HL-60 (cell line): ENCODE data around the gene PCSK4.

Experiments used
- DNase-seq, 2 experiments: peaks; one replicate each; pipeline ENCODE4 v3.0.0-alpha.2; 2010 to 2020; ENCODE audit warnings: low read depth in 1 of 2, low spot score in 1 of 2
- H3K27ac ChIP-seq: fragments of 250-450 bp; sonication (Bioruptor Pico); replicated peaks from 2 replicates; pipeline ENCODE4 v1.5.1; 2020; ENCODE audit warnings: mild to moderate bottlenecking, moderate library complexity
- H3K27me3 ChIP-seq: fragments of 250-450 bp; sonication (Bioruptor Pico); 2 replicates; pipeline ENCODE4 v1.5.1; 2021; ENCODE audit warnings: mild to moderate bottlenecking, moderate library complexity; ENCODE audit not compliant: insufficient read depth, poor library complexity, severe bottlenecking
- H3K4me3 ChIP-seq: replicated peaks from 2 replicates; pipeline ENCODE4 v1.5.1; 2011; ENCODE audit warnings: mild to moderate bottlenecking, control low read depth, low read length; ENCODE audit not compliant: insufficient read depth
- CTCF ChIP-seq: IDR thresholded peaks from one replicate; pipeline ENCODE4 v1.5.1; 2011; ENCODE audit warnings: low read length, control low read depth, inconsistent platforms; ENCODE audit not compliant: insufficient read depth
- GABPA ChIP-seq: IDR thresholded peaks from 2 replicates; pipeline ENCODE4 v1.6.1; 2012; ENCODE audit warnings: low read depth
- POLR2AphosphoS5 ChIP-seq: IDR thresholded peaks from 2 replicates; pipeline ENCODE4 v1.6.1; 2012; ENCODE audit warnings: low read depth
- REST ChIP-seq: IDR thresholded peaks from 2 replicates; pipeline ENCODE4 v1.6.1; 2012; ENCODE audit warnings: low read depth; ENCODE audit not compliant: insufficient replicate concordance
- SPI1 ChIP-seq: IDR thresholded peaks from 2 replicates; pipeline ENCODE4 v1.6.1; 2012; ENCODE audit warnings: low read depth, mild to moderate bottlenecking, borderline replicate concordance

PCSK4 gene

GRCh38 chr19:1483131-1483978 lies 6.8 kb downstream of the PCSK4 start:
- no peak for TF ChIP-seq SPI1
- no peak for TF ChIP-seq GABPA
- no peak for TF ChIP-seq CTCF
- no peak for TF ChIP-seq POLR2AphosphoS5
- TF ChIP-seq REST = no peak
- no peak for DNase-seq
- Histone ChIP-seq H3K4me3 (no peak overlapping the region), H3K27ac (no peak overlapping the region), H3K27me3 (no peaks in the 10 kb centered on the region)

- Histone ChIP-seq H3K27ac (no peak overlapping the region), H3K27me3 (no peaks in the 10 kb centered on the region), H3K4me3 (no peak overlapping the region)
- no peak for DNase-seq
- TF ChIP-seq GABPA (no peak), CTCF (no peak), POLR2AphosphoS5 (no peak), SPI1 (no peak), REST (no peak)
Measured at GRCh38 chr19:1482361-1483130, 7.6 kb downstream of the PCSK4 start.

- Histone ChIP-seq H3K27ac (no peak overlapping the region), H3K4me3 (no peak overlapping the region), H3K27me3 (no peaks in the 10 kb centered on the region)
- DNase-seq = no peak
- TF ChIP-seq CTCF (no peak), SPI1 (no peak), POLR2AphosphoS5 (no peak), REST (no peak), GABPA (no peak)
Measured at GRCh38 chr19:1481893-1482360, 8.2 kb downstream of the PCSK4 start.
